Loucy (cell line): Measurements from ENCODE around the gene XPC.

ENCODE experiments used
- CTCF ChIP-seq: fragments of 200-600 bp; sonication (generic); conservative IDR thresholded peaks from 2 replicates; pipeline ENCODE4 v1.5.1; 2014; ENCODE audit warnings: mild to moderate bottlenecking, antibody characterized with exemption, low read length
- EZH2phosphoT487 ChIP-seq: fragments of 200-600 bp; IDR thresholded peaks from 2 replicates; pipeline ENCODE4 v1.6.1; 2018; ENCODE audit warnings: antibody characterized with exemption, mild to moderate bottlenecking, moderate library complexity, borderline replicate concordance

- TF ChIP-seq CTCF (no peak), EZH2phosphoT487 (no peak)
These were observed 53.0 kb downstream of the XPC start for GRCh38 chr3:14125193-14126016.
